Ectodermal cell (in vitro differentiated cells): ENCODE data around the gene HEATR3.
A peak's percentile ranks its signal among the peaks of the same experiment; 100 is the strongest.

ENCODE experiments used
- H3K27ac ChIP-seq: 2 replicates; pipeline ENCODE4 v1.7.0; 2013; ENCODE audit warnings: mild to moderate bottlenecking, low read depth, low read length; ENCODE audit not compliant: insufficient read depth, poor library complexity, severe bottlenecking
- H3K27me3 ChIP-seq: 2 replicates; pipeline ENCODE4 v1.7.0; 2013; ENCODE audit warnings: mild to moderate bottlenecking, low read length; ENCODE audit not compliant: insufficient read depth, control insufficient read depth, poor library complexity, severe bottlenecking
- H3K36me3 ChIP-seq: one replicate; pipeline ENCODE4 v1.7.0; 2013; ENCODE audit warnings: low read length; ENCODE audit not compliant: control insufficient read depth, insufficient read depth
- H3K4me1 ChIP-seq: one replicate; pipeline ENCODE4 v1.7.0; 2013; ENCODE audit warnings: low read length; ENCODE audit not compliant: control insufficient read depth, insufficient read depth
- H3K4me3 ChIP-seq: 2 replicates; pipeline ENCODE4 v1.7.0; 2013; ENCODE audit warnings: low read depth, low read length, control low read depth; ENCODE audit not compliant: insufficient read depth
- H3K9me3 ChIP-seq: 2 replicates; pipeline ENCODE4 v1.7.0; 2013; ENCODE audit warnings: mild to moderate bottlenecking, low read length, moderate library complexity; ENCODE audit not compliant: control insufficient read depth
- WGBS, 2 experiments: methylation state at CpG; one replicate each; pipeline ENCODE4 v1.1.7; 2013; ENCODE audit warnings: missing lambda C conversion rate in 2 of 2; 5-methylcytosine and 5-hydroxymethylcytosine counted together

HEATR3 gene

DNA sequence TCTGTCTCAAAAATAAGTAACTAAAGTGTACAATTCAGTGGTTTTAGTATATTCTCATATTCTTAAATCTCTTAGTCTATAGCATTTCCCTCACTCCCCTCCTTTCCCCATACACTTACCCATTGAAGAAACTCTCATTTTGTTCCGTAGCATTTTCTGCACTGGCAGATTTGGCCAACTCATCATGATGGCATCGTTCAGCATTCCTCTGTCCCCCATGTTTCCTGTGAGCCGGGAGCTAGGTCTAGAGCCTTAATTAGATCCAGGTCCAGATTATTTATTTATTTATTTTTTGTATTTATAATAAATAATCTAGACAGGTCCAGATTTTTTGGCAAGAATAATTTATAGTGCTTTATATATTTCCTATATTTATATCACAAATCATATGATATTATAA is 31.0 kb downstream of the HEATR3 start:
- no peaks in the 10 kb centered on the region for H3K9me3 ChIP-seq

DNA sequence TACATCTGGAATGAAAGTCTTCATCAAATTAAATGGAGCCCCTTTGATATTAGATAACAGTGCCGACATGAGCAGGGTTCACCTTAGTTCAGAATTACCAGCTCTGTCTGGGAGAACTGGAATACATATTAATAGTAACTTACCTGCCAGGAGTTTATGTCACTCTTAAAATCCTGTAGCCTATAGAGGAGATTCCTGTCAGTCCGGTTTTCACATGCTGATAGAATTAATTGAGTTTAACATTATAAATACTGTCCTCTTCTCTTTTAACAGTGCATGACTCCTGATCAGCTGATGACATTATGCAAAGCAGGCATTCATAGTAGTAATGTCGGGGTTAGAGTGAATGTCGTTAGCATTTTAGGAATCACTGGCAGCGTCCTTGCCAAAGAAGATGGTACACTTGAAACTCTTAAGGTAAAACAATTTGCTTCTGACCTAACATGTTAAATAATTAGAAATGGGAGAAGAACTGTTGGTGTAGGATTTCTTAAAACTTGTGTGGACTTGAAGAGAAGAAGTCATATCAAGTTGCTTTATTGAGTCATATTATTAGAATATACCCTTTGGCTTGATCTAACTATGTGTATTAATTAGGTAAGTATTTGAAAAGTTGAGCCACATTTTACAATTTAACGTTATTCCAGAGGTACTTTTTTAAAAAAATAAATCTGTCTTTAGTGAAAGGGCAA is 34.3 kb downstream of the HEATR3 start:
- Histone ChIP-seq H3K4me1 (no peaks in the 10 kb centered on the region), H3K27me3 (no peaks in the 10 kb centered on the region), H3K27ac (no peak overlapping the region), H3K4me3 (no peak overlapping the region), H3K36me3 (peaks cover 11% of the 10 kb centered on the region), H3K9me3 (no peaks in the 10 kb centered on the region)
- WGBS, 2 experiments: 93 to 97% methylated on average over 6 of the region's 6 CpGs

More for the DNA sequence above, 31.0 kb downstream of the HEATR3 start:
- WGBS, 2 experiments: 96 to 98% methylated on average over 2 to 3 of the region's 3 CpGs
- Histone ChIP-seq H3K27me3 (no peaks in the 10 kb centered on the region), H3K4me3 (no peak overlapping the region), H3K4me1 (no peaks in the 10 kb centered on the region), H3K36me3 (no peaks in the 10 kb centered on the region), H3K27ac (no peak overlapping the region)

GRCh38 chr16:50102051-50102746 is 36.4 kb downstream of the HEATR3 start:
- H3K9me3 ChIP-seq: no peaks in the 10 kb centered on the region

DNA sequence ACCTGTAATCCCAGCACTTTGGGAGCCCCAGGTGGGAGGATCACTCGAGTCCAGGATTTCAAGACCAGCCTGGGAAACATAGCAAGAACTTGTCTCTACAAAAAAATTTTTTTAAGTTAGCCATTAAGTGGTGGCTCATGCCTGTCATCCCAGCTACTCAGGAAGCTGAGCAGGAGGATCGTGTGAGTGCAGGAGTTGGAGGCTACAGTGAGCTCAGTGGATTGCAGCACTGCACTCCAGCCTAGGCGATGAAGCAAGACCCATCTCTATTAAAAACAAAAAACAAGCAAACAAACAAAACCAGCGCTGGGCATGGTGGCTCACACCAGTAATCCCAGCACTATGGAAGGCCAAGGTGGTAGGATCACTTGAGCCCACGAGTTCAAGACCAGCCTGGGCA is 38.0 kb downstream of the HEATR3 start:
- Histone ChIP-seq H3K27ac (no peak overlapping the region), H3K36me3 (peaks cover 11% of the 10 kb centered on the region), H3K4me3 (no peak overlapping the region), H3K27me3 (no peaks in the 10 kb centered on the region), H3K4me1 (no peaks in the 10 kb centered on the region), H3K9me3 (no peaks in the 10 kb centered on the region)
- WGBS, 2 experiments: 94 to 97% methylated on average over 5 of the region's 5 CpGs

More at GRCh38 chr16:50102051-50102746, 36.4 kb downstream of the HEATR3 start:
- Histone ChIP-seq H3K4me1 (no peaks in the 10 kb centered on the region), H3K4me3 (no peak overlapping the region), H3K27ac (no peak overlapping the region), H3K27me3 (no peaks in the 10 kb centered on the region), H3K36me3 (peaks cover 11% of the 10 kb centered on the region)
- WGBS, 2 experiments: 95 to 98% methylated on average over 5 to 6 of the region's 6 CpGs

DNA sequence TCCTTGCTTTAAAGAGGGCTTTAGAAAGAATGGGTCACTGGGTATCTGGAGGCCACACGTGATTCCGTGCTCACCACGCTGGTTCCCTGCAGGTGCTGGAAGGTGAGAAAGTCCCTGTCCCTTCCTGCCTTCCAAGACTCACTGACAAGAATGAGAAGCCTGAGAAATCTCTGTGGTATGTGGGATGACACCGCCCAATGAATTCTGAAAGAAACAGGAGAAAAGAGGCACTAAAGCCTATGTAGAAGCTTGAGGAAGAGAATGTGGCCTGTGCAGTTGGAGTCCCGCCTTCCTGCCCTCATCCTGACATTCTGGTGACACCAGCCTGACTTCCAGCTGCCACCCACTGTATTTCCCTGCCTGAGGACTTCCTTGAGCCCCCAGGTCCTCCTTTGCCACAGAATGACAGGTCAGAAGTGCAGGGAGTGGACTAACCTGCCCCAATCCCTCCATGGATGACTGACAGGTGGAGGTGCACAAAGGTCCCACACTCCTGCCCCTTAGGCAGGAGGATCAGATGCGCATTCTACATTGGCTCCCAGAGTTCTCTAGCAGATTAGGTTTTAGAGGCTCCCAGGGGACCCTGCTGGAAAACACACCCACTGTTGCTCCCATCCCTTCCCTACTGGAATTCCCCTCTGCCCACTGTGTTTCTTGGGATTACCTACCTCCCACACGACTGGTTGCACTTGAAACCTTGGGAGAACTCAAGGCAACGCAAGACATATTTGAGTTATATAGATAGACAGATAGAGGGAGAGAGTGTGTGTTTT is 48.8 kb downstream of the HEATR3 start:
- H3K27ac ChIP-seq: peak overlapping the region; percentile 26
- no peaks in the 10 kb centered on the region for H3K9me3 ChIP-seq
- 74 to 80% methylated on average over 8 of the region's 8 CpGs for WGBS, 2 experiments
- no peaks in the 10 kb centered on the region for H3K4me1 ChIP-seq
- no peaks in the 10 kb centered on the region for H3K36me3 ChIP-seq
- H3K27me3 ChIP-seq: no peaks in the 10 kb centered on the region
- no peak overlapping the region for H3K4me3 ChIP-seq

DNA sequence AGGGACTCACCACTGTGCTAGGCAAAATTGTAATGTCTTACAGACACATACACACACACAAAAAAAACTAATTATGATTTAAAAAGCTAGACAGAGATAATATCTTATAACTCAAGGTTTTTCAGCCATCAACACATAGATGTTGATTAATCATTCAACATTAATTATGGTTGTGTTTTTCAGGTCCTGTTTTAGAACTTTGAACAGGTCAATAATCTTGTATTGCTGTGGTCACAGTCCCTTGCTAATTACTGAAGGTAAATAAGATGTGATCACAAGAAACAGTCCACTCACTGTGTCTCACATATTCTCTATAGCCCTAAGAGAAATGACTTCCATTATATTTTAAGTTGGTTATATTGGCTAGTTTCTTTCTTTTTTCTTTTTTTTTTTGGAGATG is 54.9 kb downstream of the HEATR3 start:
- no peak overlapping the region for H3K4me3 ChIP-seq
- H3K36me3 ChIP-seq: no peaks in the 10 kb centered on the region
- H3K27me3 ChIP-seq: no peaks in the 10 kb centered on the region

DNA sequence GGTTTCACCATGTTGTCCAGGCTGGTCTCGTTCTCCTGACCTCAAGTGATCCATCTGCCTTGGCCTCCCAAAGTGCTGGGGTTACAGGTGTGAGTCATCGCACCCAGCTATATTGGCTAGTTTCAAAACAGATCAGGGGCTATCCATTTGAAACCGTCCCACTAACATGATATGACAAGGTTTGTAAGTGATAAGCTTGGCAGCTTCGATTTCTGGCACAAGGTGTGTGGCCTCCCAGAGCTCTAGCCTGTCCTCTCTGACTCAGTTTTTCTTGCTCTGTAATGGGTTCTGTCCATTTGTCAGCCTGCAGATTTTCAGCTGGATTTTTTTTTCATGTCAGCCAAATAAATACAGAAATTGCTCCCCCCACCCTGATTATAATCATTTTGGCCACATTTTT is 55.5 kb downstream of the HEATR3 start:
- Histone ChIP-seq H3K4me3 (no peak overlapping the region), H3K36me3 (no peaks in the 10 kb centered on the region), H3K9me3 (no peaks in the 10 kb centered on the region), H3K4me1 (no peaks in the 10 kb centered on the region), H3K27ac (no peak overlapping the region), H3K27me3 (no peaks in the 10 kb centered on the region)
- 89 to 94% methylated on average over 4 of the region's 4 CpGs for WGBS, 2 experiments

More for the DNA sequence above, 54.9 kb downstream of the HEATR3 start:
- Histone ChIP-seq H3K4me1 (no peaks in the 10 kb centered on the region), H3K9me3 (no peaks in the 10 kb centered on the region), H3K27ac (no peak overlapping the region)

- H3K9me3 ChIP-seq: no peaks in the 10 kb centered on the region
- no peak overlapping the region for H3K4me3 ChIP-seq
- H3K4me1 ChIP-seq: no peaks in the 10 kb centered on the region
- no peaks in the 10 kb centered on the region for H3K27me3 ChIP-seq
- 79 to 80% methylated on average over 14 of the region's 14 CpGs for WGBS, 2 experiments
- H3K36me3 ChIP-seq: no peaks in the 10 kb centered on the region
- no peak overlapping the region for H3K27ac ChIP-seq
Observed at GRCh38 chr16:50121721-50122445, 56.1 kb downstream of the HEATR3 start.

- H3K9me3 ChIP-seq: no peaks in the 10 kb centered on the region
- no peaks in the 10 kb centered on the region for H3K4me1 ChIP-seq
- no peaks in the 10 kb centered on the region for H3K27me3 ChIP-seq
- no peak overlapping the region for H3K4me3 ChIP-seq
- 100% methylated on average over 1 of the region's 1 CpG for WGBS, 2 experiments
- no peaks in the 10 kb centered on the region for H3K36me3 ChIP-seq
- no peak overlapping the region for H3K27ac ChIP-seq
Observed at GRCh38 chr16:50123417-50123816, 57.6 kb downstream of the HEATR3 start.

- Histone ChIP-seq H3K36me3 (no peaks in the 10 kb centered on the region), H3K9me3 (no peaks in the 10 kb centered on the region), H3K27ac (no peak overlapping the region), H3K4me3 (no peak overlapping the region), H3K4me1 (no peaks in the 10 kb centered on the region), H3K27me3 (no peaks in the 10 kb centered on the region)
- 90 to 94% methylated on average over 2 of the region's 2 CpGs for WGBS, 2 experiments
Observed at GRCh38 chr16:50124769-50125168, 59.0 kb downstream of the HEATR3 start.
